RPMI7951 (cell line): ENCODE results near the gene PDSS1. TPM values are rescaled to one million over a fixed set of nuclear protein-coding genes. Genes with fewer than 3 reads are reported as not detected.
"Not testable (repeated sequence)": the region's sequence is repeated elsewhere in the genome, so short reads cannot be mapped to it uniquely, and the experiment has no call there.

Source experiments
- DNase-seq: peaks from one replicate; pipeline ENCODE4 v3.0.0-alpha.2; 2012; ENCODE audit warnings: low read depth
- total RNA-seq: library from RNA; depleted of rRNA; stranded (reverse); fragments of >200 nt; shearing (Covaris generic); gene quantifications from 2 replicates; pipeline ENCODE4 v1.2.3, GENCODE V29; 2014; rRNA removed

The PDSS1 gene, protein sequence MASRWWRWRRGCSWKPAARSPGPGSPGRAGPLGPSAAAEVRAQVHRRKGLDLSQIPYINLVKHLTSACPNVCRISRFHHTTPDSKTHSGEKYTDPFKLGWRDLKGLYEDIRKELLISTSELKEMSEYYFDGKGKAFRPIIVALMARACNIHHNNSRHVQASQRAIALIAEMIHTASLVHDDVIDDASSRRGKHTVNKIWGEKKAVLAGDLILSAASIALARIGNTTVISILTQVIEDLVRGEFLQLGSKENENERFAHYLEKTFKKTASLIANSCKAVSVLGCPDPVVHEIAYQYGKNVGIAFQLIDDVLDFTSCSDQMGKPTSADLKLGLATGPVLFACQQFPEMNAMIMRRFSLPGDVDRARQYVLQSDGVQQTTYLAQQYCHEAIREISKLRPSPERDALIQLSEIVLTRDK
- total RNA-seq, result 18.0 and 21.6 TPM in 2 replicates

DNA sequence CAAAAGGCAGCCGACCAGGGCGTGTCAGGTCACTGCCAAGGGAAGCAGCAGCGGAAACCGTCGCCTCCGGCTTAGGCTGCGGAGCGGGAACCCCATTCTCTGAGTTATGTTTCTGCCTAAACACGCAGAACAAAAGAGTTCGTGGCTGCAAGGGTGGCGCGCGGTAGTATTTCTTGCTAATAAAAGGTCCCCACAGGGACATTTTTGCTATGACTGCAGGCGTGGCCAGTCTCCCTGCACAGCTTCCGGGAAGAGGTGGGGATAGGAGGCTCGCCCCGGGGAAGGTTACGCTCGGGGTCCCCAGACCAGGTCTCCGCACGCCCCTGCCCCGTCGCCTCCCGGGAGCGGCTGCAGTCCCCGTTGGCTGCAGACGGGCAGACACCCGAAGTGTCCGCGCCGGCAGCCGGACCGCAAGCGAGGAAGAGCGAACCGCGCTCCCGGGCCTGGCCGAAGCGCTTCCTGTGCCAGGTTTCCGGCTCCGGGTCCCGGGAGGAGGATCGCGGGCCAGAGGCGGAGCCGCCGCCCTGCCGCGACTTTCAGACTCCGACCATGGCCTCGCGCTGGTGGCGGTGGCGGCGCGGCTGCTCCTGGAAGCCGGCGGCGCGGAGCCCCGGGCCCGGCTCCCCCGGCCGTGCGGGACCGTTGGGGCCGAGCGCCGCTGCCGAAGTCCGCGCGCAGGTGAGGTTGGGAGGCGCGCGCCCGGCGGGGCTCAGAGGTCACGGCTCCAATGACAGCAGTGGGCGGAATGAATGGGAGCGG, at the start of gene PDSS1:
Gene PDSS1, plus strand, starts transcription at position 539 of the 759 bp plus-strand sequence. Its CDS starts 11 bp downstream, at position 550.
- peak; percentile 70 for DNase-seq

DNA sequence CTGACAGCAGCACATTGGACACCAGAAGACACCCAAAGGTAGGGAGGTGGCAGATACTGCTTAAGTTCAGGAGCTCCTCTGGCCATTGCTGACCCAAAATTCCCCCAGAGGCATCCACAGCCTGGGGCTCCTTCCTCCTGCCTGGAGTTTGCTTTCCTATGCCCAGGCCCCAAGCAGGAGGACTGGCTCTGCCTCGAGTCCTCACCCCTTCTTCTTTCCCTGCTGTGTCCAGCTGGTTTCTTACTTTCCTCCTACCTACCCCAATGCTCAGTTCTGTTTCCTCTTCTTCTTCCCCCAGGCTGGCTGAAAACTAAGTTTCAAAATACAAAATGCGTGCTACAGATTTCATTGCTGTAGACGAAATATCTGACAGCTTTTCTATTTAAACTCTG, 49.3 kb upstream of the PDSS1 start:
- DNase-seq, result not testable (repeated sequence)

DNA sequence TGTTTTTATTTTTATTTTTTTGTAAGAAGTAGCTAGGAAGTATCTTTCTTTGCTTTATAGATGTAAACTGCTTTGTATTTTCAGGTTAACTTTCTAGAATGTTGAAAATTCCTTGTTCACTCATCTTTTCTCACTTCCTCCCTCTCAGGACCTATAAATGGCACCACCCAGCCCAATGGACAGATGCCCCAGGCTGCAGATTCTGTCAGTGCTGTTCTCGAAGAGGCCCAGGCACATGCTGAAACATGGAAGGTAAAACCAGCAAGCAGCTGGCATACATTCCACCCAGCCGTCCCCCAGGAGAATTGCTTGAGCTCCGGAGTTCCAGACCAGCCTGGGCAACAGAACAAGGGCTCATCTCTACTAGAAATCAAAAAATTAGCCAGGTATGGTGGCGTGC, 47.1 kb upstream of the PDSS1 start:
- no peak for DNase-seq

DNA sequence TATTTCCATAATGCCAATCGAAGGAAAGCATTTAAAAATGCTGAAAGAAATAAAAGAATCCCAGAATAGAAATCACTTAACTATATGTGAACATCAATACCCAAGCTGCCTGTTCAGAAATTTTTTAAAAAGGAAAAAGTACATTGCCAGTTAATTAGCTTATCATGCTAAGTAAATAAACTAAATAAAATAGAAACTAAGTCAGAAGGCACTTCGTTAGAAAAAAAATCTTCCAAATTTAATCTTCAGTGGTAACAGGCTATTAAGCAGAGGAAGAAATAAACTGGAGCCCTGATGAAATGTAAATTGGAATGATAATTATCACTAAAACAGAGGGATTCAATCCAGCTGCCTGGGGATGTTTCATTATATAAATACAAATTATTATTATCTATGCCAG, 46.0 kb upstream of the PDSS1 start:
- DNase-seq, result not testable (repeated sequence)

DNA sequence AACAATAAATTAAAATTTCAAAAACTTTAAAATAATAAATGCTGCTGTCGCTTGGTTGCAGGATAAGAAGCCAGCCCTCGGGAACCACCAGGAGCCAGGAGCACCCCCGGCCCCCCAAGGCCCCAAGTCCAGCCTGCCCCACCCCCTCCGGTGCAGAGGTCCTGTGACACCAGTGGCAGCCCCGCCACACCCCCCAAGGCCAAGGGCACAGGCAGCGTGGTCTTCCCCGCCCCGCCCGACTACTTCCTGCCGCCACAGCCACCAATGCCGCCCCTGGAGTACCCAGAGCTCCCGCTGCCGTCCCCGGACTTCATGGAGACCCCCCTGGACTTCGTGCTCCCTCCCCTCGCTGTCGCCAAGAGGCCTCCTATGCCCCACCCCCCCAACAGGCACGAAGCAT, 44.5 kb upstream of the PDSS1 start:
- no peak for DNase-seq

DNA sequence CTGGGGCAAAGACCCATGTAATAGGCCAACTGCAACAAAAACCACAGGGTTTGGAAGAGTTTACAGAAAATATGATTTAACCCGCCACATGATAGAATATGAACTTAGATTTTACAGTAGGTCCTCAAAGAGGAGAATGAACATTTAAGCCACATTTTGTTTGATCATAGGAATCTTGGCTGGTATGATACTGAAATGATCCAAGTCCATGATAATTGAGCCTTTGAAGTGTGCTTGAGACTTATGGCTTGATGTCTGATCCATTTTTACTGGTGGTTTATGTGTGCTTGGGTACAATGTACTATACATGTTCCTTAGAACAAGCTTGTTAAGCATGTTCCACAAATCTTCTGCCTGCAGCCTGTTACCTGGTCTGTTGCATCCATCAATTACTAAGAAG, 41.8 kb upstream of the PDSS1 start:
- DNase-seq, result no peak

DNA sequence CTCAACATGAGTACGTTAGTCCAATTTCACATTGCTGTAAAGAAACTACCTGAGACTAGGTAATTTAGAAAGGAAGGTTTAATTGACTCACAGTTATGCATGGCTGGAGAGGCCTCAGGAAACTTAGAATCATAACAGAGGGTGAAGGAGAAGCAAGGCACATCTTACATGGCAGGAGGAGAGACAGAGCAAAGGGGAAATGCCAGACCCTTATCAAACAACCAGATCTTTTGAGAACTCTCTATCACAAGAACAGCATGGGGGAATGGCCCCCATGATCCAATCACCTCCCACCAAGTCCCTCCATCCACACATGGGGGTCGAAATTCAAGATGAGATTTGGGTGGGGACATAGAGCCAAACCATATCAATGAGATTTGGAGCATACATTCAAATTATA, 34.6 kb upstream of the PDSS1 start:
- DNase-seq, result no peak

DNA sequence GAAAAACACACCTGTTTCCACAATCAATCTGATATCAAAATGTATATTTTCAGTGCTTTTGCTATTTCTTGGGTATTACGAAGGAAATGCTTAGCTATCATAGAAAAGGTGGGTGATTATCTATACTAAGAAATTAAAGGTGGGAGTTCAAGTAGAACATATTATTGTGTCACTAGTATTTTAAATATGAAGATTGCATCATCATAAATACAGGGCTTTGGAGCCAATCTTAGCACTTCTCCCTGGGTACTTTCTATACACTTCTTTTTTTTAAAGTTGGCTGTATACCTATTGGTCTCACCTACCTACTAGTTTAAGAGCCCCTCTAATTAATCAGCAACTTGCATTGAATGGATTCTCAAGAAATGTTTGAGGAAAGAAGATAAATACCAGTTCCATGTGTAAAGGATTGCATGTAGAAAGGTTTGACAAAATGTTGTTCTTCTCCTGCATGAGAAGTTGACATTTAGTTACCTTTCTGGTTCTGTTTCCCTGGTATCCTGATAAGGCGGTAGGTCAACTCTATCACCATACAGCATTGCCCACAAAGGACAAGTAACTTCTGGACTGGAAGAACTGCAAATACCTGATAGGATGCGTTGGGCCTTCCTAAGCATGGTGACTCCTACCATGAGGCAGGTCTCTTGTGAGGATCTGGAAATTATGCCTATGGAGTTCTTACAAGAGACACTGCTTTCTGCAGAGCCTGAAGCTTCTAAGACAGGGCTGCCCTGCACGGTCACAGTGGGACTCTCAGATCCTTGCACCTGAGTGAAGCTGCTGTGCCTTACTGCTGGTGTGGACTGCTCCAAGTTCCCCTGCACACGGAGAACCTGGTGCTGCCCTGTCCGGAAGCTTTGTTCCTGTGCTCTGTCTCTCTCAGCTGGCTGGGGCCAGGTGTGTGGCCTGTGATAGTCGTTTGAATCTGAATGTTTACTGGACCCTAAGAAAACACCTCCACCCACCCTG, 32.1 kb upstream of the PDSS1 start:
- DNase-seq, result no peak

DNA sequence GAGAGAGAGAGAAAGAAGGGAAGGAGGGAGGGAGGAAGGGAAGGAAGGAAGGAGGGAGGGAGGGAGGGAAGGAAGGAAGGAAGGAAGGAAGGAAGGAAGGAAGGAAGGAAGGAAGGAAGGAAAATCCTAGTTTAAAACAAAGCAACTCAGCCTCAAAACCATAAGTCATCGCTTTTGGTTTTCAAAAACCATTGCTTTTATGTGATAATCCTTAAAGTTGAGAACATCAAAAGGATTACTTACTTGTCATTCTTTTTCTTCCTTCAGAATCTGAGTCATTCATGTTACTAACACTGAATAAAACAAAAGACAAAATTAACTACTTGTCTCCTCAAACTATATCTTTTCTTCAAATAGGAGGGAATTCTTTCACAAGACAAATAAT, 21.6 kb upstream of the PDSS1 start:
- DNase-seq, result no peak

DNA sequence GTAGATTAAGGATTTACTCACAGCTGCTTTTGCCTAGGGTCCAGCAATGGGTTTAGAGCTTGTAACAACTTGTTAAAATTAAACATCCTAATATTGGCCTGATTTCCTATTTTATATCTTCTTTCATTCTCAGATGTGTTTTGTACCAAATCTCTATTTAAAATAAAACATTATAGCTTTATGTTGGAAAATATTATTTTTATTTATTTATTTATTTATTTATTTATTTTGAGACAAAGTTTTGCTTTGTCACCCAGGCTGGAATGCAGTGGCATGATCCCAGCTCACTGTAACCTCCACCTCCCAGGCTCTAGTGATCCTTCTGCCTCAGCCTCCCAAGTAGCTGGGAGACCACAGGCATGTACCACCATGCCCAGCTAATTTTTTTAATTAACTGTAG, 17.9 kb upstream of the PDSS1 start:
- DNase-seq, result no peak

DNA sequence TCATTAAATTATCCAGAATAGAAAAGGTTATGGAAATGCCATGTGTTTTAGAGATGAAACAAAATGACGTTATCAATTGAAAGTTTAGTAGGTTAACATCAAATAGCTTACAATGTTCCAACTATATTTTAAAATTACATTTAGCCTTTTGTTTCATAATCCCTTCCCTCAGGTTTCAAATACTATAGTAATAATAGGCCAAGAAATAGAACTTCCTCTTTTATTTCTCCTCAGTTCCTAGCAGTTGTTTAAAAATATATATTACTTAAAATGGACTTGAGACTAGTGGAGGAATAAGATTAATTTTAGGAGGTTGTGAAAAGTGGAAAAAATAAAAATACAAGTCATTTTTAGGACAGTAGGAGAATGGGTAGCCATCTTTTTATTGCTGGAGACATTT, 16.4 kb upstream of the PDSS1 start:
- no peak for DNase-seq

DNA sequence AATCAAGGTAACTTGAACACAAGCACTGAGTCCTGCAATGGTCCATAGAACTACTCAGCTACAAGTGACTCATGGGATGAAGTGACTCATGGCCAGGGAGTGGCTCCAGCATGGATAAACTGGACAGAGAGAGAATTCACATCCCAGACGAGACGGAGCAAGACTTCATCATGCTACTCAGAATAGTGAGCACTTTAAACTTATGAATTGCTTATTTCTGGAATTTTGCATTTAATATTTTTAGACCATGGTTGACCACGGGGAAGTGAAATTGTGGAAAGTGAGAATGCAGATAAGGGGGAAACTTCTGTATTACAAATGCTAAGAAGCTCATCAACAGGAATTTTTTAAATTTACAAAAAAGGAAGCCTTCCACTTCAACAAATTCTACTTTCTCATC, 15.5 kb upstream of the PDSS1 start:
- DNase-seq, result peak; percentile 62

DNA sequence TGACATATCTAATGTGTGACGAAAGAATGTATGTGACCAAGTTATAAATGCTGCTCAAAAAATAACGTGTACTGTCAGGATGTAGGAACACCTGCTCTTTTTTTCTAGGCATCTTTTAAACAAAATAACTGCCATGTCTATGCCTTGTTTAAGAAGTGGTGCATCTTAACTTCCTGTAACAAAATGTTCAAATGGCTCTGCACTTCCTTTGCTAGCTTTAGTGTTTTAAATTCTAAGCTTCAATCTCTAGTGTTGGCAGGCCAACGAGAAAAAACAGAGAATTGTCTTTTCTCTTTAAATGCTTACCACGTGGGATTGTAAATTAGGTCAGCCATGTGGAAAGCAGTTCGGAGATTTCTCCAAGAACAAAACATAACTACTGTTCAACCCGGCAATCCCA, 14.6 kb upstream of the PDSS1 start:
- no peak for DNase-seq

DNA sequence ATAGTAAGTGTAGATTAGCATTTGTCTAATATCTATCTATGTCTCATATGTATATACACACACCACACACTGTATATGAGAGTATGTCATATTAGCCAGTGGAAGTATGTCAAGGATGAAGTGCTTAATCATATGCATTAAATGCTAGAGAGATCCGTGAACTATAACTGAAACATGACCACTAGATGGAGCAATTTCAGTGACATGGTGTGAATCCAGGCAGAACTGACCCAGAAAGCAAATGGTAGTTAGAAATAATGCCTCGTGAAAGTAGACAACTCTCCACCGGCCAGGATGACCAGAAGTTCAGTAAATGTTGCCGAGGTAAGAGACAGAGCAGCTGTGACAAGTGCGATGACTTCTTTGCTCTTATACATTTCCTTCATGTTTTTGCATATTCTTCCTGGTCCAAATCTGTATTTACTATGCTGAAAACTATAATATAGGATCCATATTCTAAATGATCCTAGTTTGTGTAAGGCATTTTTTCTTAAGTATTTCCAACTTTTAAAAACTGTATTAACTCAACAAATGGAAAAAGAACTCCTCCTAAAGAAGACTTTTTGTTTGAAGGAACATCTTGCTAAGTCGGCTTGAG, 12.7 kb upstream of the PDSS1 start:
- DNase-seq, result peak; percentile 50

DNA sequence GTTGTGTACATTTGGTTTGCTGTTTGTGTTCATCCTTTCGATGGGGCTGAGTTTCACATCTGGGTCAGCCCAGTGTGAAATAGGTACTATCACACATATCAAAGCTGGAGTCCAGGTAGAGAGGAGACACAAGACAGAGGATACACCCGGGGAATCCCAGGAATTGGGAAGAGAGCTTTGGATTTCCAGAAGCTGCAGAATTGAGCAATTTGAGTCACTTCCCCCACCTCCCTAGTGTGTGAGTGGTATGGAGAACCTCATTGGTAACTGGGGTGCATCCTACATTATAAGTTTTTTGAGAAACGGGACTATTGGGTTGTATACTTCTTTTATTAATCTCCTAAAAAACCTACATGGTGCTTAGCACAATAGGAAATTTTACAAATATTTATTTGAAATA, 12.1 kb upstream of the PDSS1 start:
- no peak for DNase-seq

DNA sequence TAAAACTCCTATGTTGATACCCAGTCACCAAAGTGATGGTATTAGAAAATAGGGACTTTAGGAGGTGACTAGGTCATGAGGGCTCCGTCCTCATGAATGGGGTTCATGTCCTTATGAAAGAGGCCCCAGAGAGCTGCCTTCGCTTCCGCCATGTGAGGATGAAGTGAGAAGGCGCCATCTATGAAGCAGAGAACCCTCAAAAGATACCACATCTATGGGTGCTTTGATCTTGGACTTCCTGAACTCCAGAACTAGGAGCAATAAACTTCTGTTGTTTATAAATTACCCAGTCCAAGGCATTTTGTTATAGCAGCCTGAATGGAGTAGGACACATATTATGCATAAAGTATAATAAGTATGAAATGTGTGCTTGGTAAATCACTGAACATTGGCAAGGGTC, 8.1 kb upstream of the PDSS1 start:
- no peak for DNase-seq

DNA sequence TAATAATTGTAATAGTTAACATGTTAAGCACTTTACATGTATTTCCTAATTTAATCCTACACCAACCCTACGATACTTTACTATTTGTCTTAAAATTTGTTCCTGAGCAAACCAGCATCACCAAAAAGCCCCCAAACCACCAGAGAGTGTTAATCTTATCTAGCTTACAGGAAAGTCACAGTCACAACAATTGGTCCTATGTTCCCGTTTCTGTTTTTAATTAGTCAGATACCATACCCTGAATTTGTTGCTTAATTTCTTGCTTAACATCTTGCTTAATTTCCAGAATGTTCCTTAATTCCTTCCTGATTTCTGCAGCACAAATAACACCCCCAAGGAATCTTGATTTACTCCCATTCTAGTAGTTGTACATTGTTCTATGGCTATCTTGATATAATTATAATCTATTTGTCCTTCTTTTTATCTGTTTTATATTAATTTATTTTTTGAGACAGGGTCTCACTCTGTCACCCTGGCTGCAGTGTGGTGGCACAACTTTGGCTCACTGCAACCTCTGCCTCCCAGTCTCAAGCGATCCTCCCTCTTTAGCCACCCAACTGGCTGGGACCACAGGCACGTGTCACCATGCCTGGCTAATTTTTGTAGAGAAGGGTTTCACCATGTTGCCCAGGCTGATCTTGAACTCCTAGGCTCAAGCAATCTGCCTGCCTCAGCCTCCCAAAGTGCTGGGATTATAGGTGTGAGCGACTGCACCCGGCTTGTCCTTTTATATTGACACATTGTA, 6.6 kb upstream of the PDSS1 start:
- DNase-seq, result no peak

DNA sequence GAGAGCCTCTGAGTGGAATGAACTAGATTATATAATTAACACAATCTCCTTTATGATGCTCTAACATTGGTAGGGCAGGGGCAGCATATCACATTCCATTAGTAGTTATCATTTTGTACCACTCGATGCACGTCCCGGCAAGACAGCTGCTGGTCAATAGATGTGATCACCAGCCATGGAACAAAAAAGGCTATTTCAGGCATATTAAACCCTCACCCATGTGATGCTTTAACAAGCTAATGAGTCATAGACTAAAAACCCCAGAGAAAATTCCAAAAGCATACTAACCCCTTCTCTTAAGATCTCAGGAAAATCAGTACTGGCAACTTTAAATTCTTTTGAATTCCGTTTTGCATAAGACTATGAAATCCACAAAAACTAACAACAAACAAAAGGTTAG, 3.0 kb upstream of the PDSS1 start:
- DNase-seq, result peak; percentile 17

DNA sequence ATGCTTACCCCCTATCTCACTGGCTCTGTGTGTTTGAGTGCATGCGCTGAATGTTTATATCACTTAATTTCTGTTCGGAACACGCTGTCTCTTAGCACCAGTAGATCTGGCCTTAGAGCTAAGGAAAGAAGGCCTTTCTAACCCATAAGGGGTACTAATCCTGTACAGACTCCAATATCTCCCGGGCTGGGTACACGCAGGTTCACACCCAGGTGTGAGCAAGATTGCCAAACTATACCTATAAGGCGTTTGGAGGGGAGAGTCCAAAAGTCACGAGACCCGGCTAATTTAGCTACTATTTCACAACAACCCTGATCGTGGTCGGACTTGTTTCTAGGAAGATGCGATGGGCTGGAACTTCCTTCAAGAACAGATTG, 727 bp upstream of the PDSS1 start:
- DNase-seq, result no peak

DNA sequence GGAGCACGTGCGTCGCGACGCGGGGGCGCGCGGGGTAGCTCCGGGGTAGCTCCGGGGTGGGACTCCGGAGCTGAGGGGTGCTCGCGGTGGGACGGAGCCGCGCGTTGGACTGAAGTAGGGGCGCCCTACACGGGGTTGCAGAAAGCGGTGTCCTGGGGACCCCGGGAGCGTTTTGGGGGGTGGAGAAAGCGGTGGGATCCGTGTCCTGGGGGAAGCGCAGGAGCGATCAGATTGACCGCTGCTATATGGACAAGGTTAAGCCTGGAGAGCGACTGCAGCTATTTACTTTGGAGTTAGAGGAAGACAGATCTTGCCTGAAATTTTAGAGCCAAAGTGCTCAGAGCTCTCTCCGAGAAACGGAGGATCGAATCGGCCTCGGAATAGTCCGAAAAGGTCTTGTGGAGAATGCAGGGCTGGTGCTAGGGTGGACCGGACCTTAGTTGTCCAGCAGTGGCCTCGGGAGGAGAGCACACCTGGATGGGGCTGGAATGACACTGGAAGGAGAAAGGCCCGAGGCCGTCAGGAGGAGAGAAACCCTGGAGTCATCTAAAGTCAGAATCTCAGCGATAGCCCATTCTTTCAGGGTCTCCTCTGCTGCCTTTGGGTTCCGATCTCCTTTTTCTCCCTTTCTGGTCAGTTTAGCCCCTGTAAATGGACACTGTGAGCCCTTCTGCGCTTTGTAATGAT, 564 bp downstream of the PDSS1 start:
- no peak for DNase-seq
